ENCODE data around the gene KIF6.
"Not testable (repeated sequence)": the region's sequence is repeated elsewhere in the genome, so short reads cannot be mapped to it uniquely, and the experiment has no call there.

Gene KIF6

DNA sequence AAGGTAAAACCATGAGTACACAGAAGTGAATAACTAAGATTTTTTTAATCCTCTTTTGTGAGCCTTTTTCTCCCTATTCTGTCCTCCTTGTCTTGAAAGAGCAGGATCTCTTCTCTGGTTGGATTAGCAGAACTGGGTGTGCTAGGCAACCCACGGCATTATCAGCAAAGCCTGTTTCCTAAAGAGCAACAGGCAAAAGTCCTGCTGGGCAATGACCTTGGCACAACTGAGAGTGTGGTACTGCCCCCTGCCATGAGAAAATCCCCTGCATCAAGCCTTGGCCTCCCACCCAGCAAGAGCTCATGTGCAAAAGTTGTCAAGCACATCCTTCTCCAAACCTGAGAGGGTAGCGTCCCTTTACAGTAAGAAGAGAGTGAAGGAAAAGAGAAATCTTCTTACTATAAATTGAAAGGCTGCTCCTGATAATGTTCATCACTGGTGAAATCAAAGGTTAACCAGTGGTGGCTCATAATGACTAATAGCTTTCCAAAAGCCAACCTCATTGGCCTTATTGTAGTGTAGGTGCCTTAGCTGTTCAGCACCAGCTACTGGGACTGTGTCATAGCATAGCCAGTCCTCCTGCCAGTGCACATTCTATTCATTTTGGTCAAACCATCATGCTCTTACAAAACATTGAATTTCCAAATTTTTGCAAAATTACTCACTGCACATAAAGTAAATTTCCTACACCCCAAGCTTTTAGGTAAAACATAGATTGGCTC is 17.1 kb downstream of the KIF6 start:
- DNase-seq (ENCODE audit: low read depth): no peak

DNA sequence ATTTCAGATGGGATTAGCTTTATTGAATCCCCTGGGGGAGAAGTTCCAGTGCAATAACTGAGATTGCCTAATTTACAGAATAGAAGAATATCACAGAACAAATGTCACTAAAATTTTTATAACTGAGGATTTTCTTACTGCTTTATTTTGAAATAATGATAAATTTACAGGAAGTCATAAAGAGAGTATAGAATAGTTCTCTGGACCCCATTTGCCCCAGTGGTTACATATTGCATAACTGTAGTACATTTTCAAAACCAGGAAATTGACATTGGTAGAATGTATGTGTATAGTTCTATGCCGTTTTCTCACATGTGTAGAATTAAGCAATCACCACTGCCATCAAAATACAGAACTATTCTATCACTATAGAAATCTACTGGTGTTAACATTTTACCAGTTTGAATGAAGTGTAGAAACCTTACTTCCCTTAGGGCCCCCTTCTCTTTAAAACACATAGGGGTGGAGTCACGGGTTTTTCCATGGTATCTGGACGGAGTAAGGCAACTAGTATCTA is 18.3 kb downstream of the KIF6 start:
- no peak for DNase-seq (ENCODE audit: low read depth)

DNA sequence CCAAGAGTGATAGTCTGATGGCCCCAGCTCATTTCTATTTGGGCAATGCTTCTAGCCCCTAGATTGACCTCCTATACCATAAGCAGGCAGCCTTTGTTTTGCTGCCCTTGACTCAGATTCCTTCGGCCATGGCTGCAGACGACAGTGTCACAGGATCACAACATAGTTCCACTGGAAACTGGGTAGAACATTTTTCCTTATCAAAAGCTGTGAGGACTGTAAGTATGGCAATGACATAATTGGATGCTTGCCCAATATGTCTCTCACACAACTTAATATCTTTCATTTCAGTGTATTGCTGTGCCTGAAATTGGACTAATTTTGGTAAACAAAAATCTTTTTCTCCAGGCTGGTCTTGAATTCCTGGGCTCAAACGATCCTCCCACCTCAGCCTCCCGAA is 22.9 kb downstream of the KIF6 start:
- no peak for DNase-seq (ENCODE audit: low read depth)

DNA sequence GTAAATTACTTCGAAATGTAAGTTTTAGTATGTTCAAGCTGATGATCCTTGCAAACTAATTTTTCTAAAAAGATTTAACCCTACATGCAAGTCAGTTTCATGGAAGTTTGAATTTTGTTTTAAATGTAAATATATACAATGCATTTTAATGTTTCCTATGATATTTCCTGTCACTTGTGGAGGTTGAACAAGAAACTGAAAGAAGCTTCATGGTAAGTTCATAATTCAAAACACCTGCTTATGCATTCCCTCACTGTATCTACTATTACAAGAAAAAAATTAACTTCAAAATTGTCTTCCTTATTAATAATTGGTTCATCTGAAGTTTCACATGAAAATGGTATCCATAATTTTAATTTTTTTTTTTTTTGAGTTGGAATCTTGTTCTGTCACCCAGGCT is 24.8 kb downstream of the KIF6 start:
- no peak for DNase-seq (ENCODE audit: low read depth)

DNA sequence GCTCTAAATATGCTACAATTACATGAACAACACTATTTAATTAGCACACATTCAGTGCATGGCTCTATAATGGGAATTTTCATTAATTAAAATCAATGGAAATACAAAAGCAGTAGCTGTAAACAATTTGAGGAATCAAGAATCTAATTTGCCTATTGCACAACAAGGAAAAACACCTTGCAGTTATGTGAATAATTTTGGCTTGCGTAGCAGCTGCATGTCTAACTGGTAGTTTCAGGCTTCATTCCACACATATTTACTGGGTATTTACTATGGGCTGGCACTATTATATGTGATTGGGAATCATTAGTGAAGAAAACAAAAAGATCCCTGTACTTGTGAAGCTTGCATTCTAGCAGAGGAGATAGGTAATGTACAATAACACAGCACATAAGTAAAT is 26.4 kb downstream of the KIF6 start:
- DNase-seq (ENCODE audit: low read depth): no peak

DNA sequence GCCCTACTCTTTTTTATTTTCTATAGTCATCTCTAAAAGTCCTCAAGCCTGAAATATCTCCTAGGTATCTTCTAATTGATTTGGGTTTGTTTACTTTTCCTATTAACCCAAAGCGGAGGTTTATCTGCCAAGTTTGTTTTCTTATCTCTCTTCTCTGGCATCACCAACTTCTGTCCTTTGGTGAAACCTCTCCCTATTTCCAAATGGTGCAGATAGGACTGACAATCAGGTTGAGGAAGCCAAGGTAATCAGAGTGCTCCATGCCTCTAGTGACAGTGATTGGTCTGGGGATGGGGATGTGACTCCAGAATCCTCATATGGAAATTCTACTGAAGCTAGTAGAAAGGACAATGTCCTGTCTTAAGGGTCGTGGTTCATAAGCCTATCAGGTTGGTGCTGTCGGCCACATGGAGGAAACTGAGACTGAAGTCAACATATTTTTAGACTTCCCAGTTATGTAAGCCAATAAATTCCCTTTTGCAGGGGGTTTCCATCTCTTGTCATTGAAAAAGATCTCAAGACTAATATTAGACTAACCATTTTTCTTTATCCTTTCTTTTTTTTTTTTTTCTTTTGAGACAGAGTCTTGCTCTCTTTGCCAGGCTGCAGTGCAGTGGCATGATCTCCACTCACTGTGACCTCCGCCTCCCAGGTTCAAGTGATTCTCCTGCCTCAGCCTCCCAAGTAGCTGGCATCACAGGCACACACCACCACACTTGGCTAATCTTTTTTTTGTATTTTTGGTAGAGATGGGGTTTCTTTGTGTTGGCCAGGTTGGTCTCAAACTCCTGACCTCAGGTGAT is 28.0 kb downstream of the KIF6 start:
- no peak for DNase-seq (ENCODE audit: low read depth)

DNA sequence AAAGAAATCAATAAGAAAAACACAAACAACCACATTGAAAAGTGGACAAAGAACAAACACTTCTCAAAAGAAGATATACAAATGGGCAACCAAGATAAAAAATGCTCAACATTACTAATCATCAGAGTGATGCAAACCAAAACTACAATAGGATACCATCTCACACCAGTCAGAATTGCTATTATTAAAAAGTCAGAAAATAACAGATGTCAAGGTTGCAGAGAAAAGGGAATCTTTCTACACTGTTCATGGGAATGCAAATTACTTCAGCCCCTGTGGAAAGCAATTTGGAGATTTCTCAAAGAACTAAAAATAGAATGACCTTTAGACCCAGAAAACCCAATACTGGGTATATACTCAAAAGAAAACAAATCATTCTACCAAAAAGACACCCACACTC is 29.8 kb downstream of the KIF6 start:
- no peak for DNase-seq (ENCODE audit: low read depth)

DNA sequence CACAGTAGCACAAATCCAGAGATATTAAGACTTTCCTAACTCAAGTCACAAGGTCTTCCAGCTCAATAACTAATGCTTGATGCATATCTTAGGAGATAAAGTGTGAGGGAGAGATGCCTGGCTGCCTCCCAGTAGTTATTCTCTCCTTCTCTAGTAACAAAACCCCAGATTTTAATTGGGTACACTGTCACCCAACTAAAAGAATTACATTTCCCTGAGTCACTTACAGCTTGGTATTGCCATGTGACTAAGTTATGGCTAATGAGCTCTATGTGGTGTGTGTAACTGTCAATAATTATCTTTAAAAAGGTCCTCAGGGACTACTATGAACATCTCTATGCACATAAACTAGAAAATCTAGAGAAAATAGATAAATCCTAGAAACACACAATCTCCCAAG is 32.0 kb downstream of the KIF6 start:
- DNase-seq (ENCODE audit: low read depth): no peak

DNA sequence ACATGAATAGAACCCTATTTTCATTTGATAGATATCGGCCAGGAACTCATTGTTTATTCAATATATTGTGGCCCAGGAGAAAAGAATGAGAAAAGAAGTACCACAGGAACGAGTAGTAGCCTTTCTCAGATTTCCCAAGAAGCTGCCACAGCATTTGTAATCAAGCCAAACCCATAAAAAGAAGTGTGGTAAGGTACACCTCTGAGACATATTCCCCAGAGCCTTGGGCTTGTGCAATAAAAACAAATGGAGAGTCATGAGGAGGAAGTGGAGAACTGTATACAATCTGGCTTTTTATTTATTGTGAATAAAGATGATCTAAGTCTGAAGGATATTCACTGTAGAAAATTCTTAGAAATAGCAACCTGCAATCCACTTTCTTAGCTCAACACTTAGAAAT is 36.7 kb downstream of the KIF6 start:
- DNase-seq (ENCODE audit: low read depth): no peak

DNA sequence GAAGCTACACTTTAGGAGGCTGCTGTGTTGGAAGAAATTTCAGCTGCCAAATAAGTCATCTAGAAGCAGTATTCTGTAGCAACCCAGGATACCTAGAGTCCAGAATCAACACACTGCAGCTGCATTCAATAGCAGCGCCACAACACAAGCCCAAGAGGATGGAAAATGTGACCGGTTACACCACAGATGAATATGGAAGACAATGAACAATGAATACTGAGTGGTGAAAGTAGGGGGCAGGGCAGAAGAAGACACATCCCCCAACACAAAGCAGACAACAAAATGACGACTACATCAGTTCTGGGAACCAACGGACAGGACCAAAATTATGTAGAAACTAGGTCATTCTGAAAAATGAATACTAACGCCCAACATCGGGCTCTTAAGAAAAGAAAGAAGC is 38.2 kb downstream of the KIF6 start:
- no peak for DNase-seq (ENCODE audit: low read depth)

DNA sequence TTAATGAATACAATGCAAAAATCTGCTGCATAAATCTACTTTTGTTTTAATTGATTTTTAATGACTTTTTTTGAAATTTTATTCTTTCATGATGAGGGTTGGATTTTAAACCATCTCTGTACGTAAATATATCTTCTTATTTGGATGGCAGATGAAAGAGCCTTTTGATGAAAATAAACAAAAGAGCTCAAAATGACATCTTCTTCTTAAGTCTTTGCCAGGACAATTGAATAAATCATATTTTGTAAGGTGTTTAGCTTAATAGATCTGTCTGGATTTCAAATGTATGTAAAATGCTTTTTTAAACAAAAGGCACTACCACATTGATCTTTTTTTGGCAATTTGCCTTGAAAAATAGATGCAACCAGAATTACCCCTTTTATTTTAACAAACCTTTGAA is 39.3 kb downstream of the KIF6 start:
- DNase-seq (ENCODE audit: low read depth): no peak

DNA sequence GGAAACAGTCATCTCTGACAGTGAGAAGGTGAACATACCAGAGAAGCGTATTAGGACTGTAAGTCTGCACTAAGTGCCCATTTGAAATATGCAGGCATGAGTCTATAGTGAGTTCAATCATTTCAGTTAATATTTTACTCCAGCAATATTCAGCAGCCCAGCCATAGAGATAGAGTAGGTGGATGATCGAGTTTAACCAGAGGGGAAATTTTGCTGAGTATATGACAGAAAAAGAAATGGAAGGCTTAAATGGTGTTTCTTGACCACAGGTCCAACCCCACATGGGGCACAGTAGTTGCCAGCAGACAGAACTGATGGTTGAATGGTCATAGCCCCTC is 39.8 kb downstream of the KIF6 start:
- no peak for DNase-seq (ENCODE audit: low read depth)

DNA sequence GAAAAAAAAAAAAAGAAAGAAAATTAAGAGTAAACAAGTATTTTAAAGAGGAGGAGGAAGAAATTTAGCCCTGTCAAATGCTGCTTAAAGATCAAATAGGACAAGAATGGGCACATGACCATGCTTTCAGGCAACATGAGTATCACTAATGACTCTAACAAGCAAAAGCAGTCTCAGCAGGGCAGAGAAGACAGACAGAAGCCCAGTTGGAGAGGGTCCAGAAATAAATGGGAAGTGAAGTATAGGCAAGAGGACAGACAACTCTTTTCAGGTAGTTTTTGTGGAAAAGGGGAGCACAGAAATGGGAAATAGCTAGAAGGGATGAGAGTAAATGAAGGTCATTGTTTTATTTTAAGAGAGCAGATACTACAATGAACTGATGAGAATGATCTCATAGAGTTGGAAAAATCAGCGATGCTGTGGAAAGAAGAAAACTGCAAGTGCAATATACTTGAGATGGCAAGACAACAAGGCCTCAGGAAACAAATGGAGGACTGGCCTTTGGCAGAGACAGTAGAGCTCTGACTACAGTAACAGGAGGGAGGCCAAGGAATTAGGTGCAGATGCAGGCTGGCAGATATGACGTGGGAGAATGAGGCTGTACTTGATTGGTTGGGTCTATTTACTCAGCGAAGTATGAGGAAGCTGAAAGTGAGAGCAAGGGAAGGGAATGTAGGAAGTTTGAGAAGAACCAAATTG is 40.3 kb downstream of the KIF6 start:
- DNase-seq (ENCODE audit: low read depth): no peak

DNA sequence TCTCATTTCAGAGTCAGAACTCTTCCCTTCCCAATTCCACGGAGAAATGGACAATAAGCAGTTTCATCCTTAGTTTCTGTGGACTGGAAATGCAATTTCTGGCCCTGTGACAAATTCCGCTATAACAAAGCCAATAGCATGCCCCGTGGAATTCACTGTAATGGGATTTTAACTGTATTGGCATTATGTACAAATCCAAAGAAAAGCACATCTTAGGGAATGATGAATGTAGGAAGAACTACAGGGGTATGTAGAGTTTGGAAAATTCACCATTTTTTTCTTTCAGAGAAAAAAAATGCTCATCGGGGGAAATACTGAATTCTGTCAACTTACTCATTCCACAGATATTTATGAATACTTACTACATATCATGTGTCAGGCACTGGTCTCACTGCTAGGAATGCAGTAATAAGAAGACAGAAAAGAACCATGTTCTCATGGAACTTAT is 43.5 kb downstream of the KIF6 start:
- DNase-seq (ENCODE audit: low read depth): no peak

DNA sequence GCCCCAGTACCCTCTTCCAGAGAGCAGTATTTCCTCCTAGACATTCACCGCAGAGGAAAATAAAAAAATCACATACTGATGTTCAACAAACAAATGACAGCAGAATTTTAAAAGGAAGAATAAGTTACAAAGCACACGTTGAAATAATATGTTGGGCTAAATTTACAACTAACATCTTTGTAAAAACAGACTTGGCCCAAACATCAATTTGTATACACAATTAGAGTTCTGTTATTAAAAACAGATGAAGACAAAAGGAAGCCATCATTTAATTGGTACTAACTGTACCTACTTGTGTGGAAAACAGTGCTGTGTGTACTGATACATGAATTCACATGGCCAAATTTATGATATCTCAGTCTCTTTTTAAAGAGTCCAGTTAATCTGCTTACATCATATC is 46.3 kb downstream of the KIF6 start:
- DNase-seq (ENCODE audit: low read depth): no peak

DNA sequence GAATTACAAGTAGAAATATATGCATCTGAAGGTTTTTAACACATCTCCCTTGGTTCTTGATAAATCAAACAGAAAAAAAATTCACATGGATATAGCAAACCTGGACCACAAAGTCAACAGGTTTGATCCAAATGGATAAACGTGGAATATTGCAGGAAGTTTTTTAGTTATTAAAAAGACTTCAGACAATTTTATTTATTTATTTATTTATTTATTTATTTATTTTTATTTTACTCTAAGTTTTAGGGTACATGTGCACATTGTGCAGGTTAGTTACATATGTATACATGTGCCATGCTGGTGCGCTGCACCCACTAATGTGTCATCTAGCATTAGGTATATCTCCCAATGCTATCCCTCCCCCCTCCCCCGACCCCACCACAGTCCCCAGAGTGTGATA is 47.9 kb downstream of the KIF6 start:
- DNase-seq (ENCODE audit: low read depth): not testable (repeated sequence)

DNA sequence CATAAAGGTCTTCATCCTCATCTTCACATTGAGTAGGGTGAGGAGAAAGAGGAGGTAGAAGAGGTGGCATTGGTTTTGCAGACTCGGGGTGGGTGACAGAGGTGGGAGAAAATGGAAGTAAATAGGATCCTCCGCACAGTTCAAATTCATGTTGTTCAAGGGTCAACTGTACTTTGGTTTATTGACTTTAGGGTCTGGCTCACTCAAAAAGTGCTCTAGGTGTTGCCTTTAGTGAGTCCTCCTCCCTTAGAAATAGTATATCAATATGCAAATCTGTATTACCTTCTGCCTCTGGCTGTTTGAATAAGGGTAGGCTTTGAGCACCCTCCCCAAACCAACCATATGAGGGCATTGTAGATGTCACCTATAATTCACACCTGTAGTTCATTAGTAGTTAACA is 54.7 kb downstream of the KIF6 start:
- no peak for DNase-seq (ENCODE audit: low read depth)

DNA sequence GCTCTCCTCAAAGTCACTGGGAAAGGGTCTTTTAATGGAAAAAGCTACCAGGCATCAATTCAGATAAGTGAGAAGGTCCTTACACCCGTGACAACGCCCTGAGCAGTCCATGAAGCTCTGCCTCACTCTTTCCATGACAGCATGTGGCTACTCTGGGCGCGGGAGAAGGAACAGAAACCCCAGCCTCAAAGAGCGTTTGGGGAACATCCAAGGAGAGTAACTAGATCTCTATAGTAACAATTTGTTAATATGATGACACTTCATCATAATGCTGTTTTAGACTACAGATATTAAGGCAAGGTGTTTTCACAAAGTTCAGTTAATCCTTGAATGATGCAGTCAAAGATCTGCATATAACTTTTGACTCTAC is 55.2 kb downstream of the KIF6 start:
- no peak for DNase-seq (ENCODE audit: low read depth)

DNA sequence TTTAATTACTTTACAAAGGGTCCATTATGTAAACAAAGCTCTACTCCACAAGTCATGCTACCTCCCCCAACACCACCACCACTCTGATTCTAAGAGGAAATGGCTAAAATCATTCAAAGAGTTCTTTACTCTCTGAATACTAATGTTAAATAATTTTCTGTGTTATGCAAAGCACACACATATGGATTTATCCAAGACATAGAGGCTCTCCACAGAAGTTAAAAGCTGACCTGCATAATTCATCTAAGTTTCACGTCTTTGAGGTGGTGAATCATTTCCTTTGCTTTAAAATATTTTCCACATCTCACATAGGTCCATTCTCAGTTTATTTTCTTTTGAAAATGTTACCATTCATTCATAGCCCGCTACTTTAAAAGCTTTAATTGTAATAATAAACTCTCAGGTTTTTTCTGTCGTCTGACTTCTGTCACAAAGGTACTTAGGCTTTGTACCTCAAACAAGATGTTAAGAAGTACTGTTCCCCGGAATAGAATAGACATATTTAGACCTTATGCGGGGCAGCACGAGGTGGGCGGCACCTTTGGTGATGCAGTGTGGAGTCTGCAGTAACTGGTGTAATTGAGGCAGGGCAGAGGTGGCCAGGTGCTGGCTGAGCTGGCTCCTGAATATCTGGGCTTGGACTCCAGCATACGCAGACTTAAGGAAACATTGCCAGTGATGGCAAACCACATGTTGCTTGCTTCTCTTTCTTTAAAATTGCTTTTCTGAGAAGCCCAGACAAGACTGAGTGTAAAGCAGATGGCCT is 55.8 kb downstream of the KIF6 start:
- no peak for DNase-seq (ENCODE audit: low read depth)

DNA sequence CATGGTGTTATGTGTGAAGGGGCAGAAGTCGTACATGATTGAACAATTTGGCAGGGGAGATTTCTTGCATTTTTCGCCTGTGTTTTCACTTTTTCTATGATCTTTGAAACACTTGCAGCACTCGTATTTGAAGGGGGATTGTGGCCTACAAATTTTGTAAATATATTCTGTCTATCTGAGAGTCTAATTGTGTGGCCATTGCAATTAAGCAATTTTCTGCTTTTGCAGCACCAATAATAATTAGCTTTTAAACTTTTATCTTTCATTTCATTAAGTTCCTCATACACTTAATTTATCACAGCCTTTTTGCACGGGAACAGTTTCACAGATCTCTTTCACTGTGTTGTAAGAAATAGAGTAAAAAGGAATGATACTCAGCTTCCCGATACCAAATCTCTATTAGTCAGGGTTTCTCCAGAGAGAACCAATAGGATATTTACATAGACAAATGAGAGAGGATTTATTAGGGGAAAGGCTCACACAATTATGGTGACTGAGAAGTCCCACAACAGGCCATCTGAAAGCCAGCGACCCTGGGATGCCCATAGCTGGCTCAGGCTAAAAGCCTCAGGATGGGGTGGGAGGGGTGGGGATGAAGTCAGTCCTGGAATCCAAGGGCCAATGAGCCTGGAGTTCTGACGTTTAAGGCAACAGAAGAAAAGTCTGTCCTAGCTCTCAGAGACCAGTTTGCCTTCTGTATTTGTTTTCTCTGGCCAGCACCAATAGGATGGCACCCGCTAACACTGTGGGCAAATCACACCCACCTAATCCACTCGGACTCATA is 58.3 kb downstream of the KIF6 start:
- no peak for DNase-seq (ENCODE audit: low read depth)

DNA sequence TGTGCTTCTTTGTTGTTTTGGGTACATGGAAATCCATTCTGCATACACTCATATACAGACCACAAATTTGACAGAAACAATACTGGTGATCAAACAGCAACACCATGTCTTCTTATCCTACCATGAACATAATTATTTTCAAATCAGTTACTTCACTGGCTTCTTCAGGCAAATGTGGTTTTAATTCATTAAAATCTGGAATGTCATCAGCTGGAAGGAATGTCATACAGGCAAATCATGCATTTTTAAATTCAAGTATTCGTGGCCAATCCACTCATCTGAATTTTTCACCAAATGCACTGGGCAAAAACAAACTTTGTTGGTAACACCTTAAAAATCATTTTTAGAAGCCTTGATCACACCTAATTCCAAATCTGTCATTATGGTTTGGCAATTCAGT is 59.3 kb downstream of the KIF6 start:
- DNase-seq (ENCODE audit: low read depth): no peak

DNA sequence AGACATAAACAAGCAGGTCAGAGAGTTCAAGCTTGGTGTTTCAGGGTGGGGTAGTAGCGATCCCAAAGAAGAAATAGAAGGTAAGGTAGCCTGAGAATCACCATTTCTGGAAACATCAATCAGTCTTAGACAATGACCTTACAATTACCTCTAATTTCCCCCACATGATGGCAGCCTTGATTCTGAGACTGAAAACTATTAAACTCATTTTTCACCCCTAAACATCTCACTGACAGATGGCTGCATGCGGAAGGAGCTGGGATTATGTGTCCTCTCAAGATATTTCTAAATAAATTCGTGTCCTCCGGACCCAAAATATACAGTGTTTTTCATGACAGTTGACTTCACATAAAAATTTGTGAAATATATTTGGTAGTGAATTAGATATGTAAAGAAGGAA is 61.0 kb downstream of the KIF6 start:
- no peak for DNase-seq (ENCODE audit: low read depth)
